GM23338 (cell line): ENCODE data around the gene AK9. TPM values are rescaled to one million over a fixed set of nuclear protein-coding genes. Genes with fewer than 3 reads are reported as not detected.

ENCODE experiments used
- ATAC-seq: fragments of 200-7000 bp; cut with Tn5 transposase; 3 replicates; pipeline ENCODE4 v1.9.1; 2020
- DNase-seq: peaks from one replicate; pipeline ENCODE4 v3.0.0-alpha.2; 2015; ENCODE audit warnings: low spot score
- H2AFZ ChIP-seq: fragments of 200-600 bp; sonication (generic); 2 replicates; pipeline ENCODE4 v1.8.0; 2016; ENCODE audit warnings: antibody characterized with exemption, mild to moderate bottlenecking, moderate library complexity
- H3F3A ChIP-seq: fragments of 200-600 bp; sonication (generic); replicated peaks from 2 replicates; pipeline ENCODE4 v1.8.0; 2017; ENCODE audit warnings: antibody characterized with exemption, mixed run types, low read depth
- H3K27ac ChIP-seq: fragments of 200-600 bp; sonication (generic); 2 replicates; pipeline ENCODE4 v1.6.1; 2016; ENCODE audit warnings: low read depth
- H3K27me3 ChIP-seq: fragments of 200-600 bp; sonication (generic); 2 replicates; pipeline ENCODE4 v1.8.0; 2016; ENCODE audit warnings: mild to moderate bottlenecking, mixed run types, moderate library complexity; ENCODE audit not compliant: insufficient read depth
- H3K36me3 ChIP-seq: fragments of 200-600 bp; sonication (generic); 2 replicates; pipeline ENCODE4 v1.8.0; 2016; ENCODE audit warnings: mild to moderate bottlenecking; ENCODE audit not compliant: insufficient read depth
- H3K4me1 ChIP-seq: fragments of 200-600 bp; sonication (generic); 2 replicates; pipeline ENCODE4 v1.8.0; 2016; ENCODE audit warnings: mild to moderate bottlenecking, moderate library complexity; ENCODE audit not compliant: insufficient read depth
- H3K4me2 ChIP-seq: fragments of 200-600 bp; sonication (generic); 2 replicates; pipeline ENCODE4 v1.7.1; 2017; ENCODE audit warnings: mixed run types
- H3K4me3 ChIP-seq: fragments of 200-600 bp; sonication (generic); 2 replicates; pipeline ENCODE4 v1.6.1; 2016; ENCODE audit warnings: mixed run types
- H3K79me2 ChIP-seq: fragments of 200-600 bp; sonication (generic); replicated peaks from 2 replicates; pipeline ENCODE4 v1.8.0; 2017; ENCODE audit warnings: mild to moderate bottlenecking; ENCODE audit not compliant: insufficient read depth
- H3K9me2 ChIP-seq: fragments of 200-600 bp; sonication (generic); 2 replicates; pipeline ENCODE4 v1.8.0; 2017; ENCODE audit not compliant: insufficient read depth
- H4K20me1 ChIP-seq: fragments of 200-600 bp; sonication (generic); replicated peaks from 2 replicates; pipeline ENCODE4 v1.8.0; 2017; ENCODE audit warnings: mild to moderate bottlenecking; ENCODE audit not compliant: insufficient read depth
- H3K27ac Mint-ChIP-seq: 2 replicates; pipeline ENCODE4 v1.8.0; 2020; ENCODE audit warnings: inconsistent platforms, mild to moderate bottlenecking, moderate library complexity, mixed read lengths
- H3K27me3 Mint-ChIP-seq: 3 replicates; pipeline ENCODE4 v1.8.0; 2022; ENCODE audit warnings: low read depth, mild to moderate bottlenecking, moderate library complexity, mixed read lengths, inconsistent platforms; ENCODE audit not compliant: insufficient read depth, poor library complexity
- H3K36me3 Mint-ChIP-seq: 3 replicates; pipeline ENCODE4 v1.8.0; 2021; ENCODE audit warnings: low read depth, mild to moderate bottlenecking, inconsistent platforms, moderate library complexity, mixed read lengths
- H3K4me1 Mint-ChIP-seq: 3 replicates; pipeline ENCODE4 v1.8.0; 2020; ENCODE audit warnings: mild to moderate bottlenecking, inconsistent platforms, mixed read lengths
- H3K4me3 Mint-ChIP-seq: 3 replicates; pipeline ENCODE4 v1.8.0; 2021; ENCODE audit warnings: moderate library complexity, mild to moderate bottlenecking, inconsistent platforms, mixed read lengths
- H3K9me3 Mint-ChIP-seq: 3 replicates; pipeline ENCODE4 v1.8.0; 2020; ENCODE audit warnings: moderate library complexity, mild to moderate bottlenecking, inconsistent platforms, mixed read lengths
- CREB1 ChIP-seq: fragments of 250-450 bp; sonication (Bioruptor Pico); IDR thresholded peaks from 2 replicates; pipeline ENCODE4 v1.5.0; 2020; ENCODE audit warnings: low read depth, mild to moderate bottlenecking, moderate library complexity
- JUNB ChIP-seq: IDR thresholded peaks from one replicate; pipeline ENCODE4 v1.6.1; 2016; ENCODE audit warnings: antibody characterized with exemption; ENCODE audit not compliant: unreplicated experiment
- NANOG ChIP-seq: IDR thresholded peaks from 2 replicates; pipeline ENCODE4 v1.6.1; 2016; ENCODE audit warnings: antibody characterized with exemption, borderline replicate concordance
- POLR2AphosphoS5 ChIP-seq: IDR thresholded peaks from 2 replicates; pipeline ENCODE4 v1.6.1; 2016; ENCODE audit warnings: antibody characterized with exemption, low read depth
- STAT1 ChIP-seq: IDR thresholded peaks from one replicate; pipeline ENCODE4 v1.6.1; 2016; ENCODE audit warnings: antibody characterized with exemption; ENCODE audit not compliant: unreplicated experiment
- ZNF114 ChIP-seq: fragments of 250-450 bp; sonication (Bioruptor Pico); IDR thresholded peaks from 2 replicates; pipeline ENCODE4 v1.5.0; 2020; ENCODE audit warnings: mild to moderate bottlenecking, moderate library complexity
- ZNF331 ChIP-seq: fragments of 250-450 bp; sonication (Bioruptor Pico); IDR thresholded peaks from 2 replicates; pipeline ENCODE4 v1.5.0; 2020; ENCODE audit warnings: low read depth, mild to moderate bottlenecking, moderate library complexity
- polyA plus RNA-seq: library from polyadenylated mRNA; unstranded; fragments of >200 nt; fragmentation: Nextera tagmentation; extraction: Ambion mirVana; gene quantifications from 2 replicates; pipeline ENCODE4 v1.2.1, GENCODE V29; 2016
- total RNA-seq: library from RNA; depleted of rRNA; stranded (reverse); fragments of >200 nt; shearing (Covaris generic); gene quantifications from 2 replicates; pipeline ENCODE4 v1.2.3, GENCODE V29; 2014
- TF ChIP-seq, protein P1 (sequence below), 2 experiments: fragments of 200-600 bp in 1 of 2; sonication (generic) in 1 of 2; conservative IDR thresholded peaks; 2 replicates each; pipeline versions ENCODE4 v1.5.1 to v1.6.1; 2016 to 2017; ENCODE audit warnings: antibody characterized with exemption in 2 of 2, low read depth in 2 of 2, mild to moderate bottlenecking in 2 of 2, moderate library complexity in 1 of 2
- TF ChIP-seq, protein P2 (sequence below): IDR thresholded peaks from 2 replicates; pipeline ENCODE4 v1.6.1; 2016; ENCODE audit warnings: antibody characterized with exemption
- TF ChIP-seq, protein P3 (sequence below): fragments of 250-450 bp; sonication (Bioruptor Pico); IDR thresholded peaks from 2 replicates; pipeline ENCODE4 v1.5.0; 2020; ENCODE audit warnings: mild to moderate bottlenecking, moderate library complexity
- TF ChIP-seq, protein P4 (sequence below): IDR thresholded peaks from one replicate; pipeline ENCODE4 v1.6.1; 2018; ENCODE audit warnings: antibody characterized with exemption; ENCODE audit not compliant: unreplicated experiment

The AK9 gene
- total and polyA plus RNA-seq, 2 experiments from 2014 or later, result 2.0 to 6.4 TPM

DNA sequence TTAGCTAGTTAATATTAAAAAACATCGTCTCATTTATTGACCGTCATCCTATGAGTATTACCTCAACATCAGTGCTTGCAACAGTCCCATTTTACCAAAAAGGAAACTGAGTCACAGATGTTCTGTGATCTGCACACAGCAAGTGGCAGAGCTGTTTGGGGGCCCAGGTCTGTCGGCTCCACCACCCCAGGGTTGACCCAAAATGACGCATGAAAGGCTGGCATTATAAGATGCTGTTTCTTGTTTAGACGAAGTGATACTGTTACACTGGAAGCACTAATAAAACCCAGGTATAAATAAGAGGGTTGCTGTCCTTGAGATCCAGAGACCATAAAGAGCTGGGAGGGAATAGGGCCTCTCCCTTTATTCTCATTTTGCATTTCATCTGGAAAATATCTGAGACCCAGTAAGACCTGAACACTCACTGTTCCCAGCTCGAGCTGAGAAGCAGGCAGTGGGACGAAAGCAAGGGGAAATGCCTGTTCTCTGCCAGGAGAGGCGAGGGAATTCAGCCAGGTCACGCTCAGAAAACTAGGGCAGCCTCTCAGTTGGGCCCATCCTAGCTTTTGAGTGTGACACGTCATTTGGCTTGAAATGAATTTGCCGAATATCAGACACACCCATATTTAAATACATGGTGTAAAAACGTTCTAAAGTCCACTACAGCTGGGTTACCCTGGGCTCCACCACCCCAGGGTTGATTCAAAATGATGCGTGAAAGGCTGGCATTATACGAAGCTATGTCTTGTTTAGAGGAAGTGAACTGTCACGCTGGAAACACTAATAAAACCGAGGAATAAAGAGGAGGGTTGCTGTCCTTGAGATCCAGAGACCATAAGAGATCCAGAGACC lies 234.1 kb downstream of the AK9 start:
- TF ChIP-seq, protein P1, sequence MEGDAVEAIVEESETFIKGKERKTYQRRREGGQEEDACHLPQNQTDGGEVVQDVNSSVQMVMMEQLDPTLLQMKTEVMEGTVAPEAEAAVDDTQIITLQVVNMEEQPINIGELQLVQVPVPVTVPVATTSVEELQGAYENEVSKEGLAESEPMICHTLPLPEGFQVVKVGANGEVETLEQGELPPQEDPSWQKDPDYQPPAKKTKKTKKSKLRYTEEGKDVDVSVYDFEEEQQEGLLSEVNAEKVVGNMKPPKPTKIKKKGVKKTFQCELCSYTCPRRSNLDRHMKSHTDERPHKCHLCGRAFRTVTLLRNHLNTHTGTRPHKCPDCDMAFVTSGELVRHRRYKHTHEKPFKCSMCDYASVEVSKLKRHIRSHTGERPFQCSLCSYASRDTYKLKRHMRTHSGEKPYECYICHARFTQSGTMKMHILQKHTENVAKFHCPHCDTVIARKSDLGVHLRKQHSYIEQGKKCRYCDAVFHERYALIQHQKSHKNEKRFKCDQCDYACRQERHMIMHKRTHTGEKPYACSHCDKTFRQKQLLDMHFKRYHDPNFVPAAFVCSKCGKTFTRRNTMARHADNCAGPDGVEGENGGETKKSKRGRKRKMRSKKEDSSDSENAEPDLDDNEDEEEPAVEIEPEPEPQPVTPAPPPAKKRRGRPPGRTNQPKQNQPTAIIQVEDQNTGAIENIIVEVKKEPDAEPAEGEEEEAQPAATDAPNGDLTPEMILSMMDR (conservative IDR thresholded peaks at IDR 0.05; ENCODE audit: low read depth in 2 of 2), result no peak
- TF ChIP-seq JUNB (no peak), NANOG (no peak), ZNF114 (CRISPR knock-in tag) (no peak), STAT1 (no peak), CREB1 (CRISPR knock-in tag) (no peak), POLR2AphosphoS5 (no peak), ZNF331 (CRISPR knock-in tag) (no peak)
- TF ChIP-seq, protein P2, sequence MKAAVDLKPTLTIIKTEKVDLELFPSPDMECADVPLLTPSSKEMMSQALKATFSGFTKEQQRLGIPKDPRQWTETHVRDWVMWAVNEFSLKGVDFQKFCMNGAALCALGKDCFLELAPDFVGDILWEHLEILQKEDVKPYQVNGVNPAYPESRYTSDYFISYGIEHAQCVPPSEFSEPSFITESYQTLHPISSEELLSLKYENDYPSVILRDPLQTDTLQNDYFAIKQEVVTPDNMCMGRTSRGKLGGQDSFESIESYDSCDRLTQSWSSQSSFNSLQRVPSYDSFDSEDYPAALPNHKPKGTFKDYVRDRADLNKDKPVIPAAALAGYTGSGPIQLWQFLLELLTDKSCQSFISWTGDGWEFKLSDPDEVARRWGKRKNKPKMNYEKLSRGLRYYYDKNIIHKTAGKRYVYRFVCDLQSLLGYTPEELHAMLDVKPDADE, result no peak
- TF ChIP-seq, protein P3, sequence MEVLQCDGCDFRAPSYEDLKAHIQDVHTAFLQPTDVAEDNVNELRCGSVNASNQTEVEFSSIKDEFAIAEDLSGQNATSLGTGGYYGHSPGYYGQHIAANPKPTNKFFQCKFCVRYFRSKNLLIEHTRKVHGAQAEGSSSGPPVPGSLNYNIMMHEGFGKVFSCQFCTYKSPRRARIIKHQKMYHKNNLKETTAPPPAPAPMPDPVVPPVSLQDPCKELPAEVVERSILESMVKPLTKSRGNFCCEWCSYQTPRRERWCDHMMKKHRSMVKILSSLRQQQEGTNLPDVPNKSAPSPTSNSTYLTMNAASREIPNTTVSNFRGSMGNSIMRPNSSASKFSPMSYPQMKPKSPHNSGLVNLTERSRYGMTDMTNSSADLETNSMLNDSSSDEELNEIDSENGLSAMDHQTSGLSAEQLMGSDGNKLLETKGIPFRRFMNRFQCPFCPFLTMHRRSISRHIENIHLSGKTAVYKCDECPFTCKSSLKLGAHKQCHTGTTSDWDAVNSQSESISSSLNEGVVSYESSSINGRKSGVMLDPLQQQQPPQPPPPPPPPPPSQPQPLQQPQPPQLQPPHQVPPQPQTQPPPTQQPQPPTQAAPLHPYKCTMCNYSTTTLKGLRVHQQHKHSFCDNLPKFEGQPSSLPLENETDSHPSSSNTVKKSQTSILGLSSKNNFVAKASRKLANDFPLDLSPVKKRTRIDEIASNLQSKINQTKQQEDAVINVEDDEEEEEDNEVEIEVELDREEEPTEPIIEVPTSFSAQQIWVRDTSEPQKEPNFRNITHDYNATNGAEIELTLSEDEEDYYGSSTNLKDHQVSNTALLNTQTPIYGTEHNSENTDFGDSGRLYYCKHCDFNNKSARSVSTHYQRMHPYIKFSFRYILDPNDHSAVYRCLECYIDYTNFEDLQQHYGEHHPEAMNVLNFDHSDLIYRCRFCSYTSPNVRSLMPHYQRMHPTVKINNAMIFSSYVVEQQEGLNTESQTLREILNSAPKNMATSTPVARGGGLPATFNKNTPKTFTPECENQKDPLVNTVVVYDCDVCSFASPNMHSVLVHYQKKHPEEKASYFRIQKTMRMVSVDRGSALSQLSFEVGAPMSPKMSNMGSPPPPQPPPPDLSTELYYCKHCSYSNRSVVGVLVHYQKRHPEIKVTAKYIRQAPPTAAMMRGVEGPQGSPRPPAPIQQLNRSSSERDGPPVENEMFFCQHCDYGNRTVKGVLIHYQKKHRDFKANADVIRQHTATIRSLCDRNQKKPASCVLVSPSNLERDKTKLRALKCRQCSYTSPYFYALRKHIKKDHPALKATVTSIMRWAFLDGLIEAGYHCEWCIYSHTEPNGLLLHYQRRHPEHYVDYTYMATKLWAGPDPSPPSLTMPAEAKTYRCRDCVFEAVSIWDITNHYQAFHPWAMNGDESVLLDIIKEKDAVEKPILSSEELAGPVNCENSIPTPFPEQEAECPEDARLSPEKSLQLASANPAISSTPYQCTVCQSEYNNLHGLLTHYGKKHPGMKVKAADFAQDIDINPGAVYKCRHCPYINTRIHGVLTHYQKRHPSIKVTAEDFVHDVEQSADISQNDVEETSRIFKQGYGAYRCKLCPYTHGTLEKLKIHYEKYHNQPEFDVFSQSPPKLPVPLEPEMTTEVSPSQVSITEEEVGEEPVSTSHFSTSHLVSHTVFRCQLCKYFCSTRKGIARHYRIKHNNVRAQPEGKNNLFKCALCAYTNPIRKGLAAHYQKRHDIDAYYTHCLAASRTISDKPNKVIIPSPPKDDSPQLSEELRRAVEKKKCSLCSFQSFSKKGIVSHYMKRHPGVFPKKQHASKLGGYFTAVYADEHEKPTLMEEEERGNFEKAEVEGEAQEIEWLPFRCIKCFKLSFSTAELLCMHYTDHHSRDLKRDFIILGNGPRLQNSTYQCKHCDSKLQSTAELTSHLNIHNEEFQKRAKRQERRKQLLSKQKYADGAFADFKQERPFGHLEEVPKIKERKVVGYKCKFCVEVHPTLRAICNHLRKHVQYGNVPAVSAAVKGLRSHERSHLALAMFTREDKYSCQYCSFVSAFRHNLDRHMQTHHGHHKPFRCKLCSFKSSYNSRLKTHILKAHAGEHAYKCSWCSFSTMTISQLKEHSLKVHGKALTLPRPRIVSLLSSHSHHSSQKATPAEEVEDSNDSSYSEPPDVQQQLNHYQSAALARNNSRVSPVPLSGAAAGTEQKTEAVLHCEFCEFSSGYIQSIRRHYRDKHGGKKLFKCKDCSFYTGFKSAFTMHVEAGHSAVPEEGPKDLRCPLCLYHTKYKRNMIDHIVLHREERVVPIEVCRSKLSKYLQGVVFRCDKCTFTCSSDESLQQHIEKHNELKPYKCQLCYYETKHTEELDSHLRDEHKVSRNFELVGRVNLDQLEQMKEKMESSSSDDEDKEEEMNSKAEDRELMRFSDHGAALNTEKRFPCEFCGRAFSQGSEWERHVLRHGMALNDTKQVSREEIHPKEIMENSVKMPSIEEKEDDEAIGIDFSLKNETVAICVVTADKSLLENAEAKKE, result no peak
- TF ChIP-seq, protein P4, sequence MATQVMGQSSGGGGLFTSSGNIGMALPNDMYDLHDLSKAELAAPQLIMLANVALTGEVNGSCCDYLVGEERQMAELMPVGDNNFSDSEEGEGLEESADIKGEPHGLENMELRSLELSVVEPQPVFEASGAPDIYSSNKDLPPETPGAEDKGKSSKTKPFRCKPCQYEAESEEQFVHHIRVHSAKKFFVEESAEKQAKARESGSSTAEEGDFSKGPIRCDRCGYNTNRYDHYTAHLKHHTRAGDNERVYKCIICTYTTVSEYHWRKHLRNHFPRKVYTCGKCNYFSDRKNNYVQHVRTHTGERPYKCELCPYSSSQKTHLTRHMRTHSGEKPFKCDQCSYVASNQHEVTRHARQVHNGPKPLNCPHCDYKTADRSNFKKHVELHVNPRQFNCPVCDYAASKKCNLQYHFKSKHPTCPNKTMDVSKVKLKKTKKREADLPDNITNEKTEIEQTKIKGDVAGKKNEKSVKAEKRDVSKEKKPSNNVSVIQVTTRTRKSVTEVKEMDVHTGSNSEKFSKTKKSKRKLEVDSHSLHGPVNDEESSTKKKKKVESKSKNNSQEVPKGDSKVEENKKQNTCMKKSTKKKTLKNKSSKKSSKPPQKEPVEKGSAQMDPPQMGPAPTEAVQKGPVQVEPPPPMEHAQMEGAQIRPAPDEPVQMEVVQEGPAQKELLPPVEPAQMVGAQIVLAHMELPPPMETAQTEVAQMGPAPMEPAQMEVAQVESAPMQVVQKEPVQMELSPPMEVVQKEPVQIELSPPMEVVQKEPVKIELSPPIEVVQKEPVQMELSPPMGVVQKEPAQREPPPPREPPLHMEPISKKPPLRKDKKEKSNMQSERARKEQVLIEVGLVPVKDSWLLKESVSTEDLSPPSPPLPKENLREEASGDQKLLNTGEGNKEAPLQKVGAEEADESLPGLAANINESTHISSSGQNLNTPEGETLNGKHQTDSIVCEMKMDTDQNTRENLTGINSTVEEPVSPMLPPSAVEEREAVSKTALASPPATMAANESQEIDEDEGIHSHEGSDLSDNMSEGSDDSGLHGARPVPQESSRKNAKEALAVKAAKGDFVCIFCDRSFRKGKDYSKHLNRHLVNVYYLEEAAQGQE, result no peak
- Histone ChIP-seq H2AFZ (no peak overlapping the region), H3K4me1 (peaks cover 30% of the 10 kb centered on the region), H3K27me3 (no peaks in the 10 kb centered on the region; the same call in 1 of the 2 replicates), H3K4me3 (peak overlapping the region; percentile 94), H3K4me2 (peak overlapping the region; percentile 85), H3F3A (peaks cover 9% of the 10 kb centered on the region; the same call in 1 of the 2 replicates), H4K20me1 (peaks cover 8% of the 10 kb centered on the region; the same call in 1 of the 2 replicates), H3K9me2 (no peaks in the 10 kb centered on the region), H3K36me3 (peaks cover 9% of the 10 kb centered on the region), H3K27ac (no peak overlapping the region), H3K79me2 (no peaks in the 10 kb centered on the region)
- Mint-ChIP-seq H3K4me3 (peak overlapping the region; percentile 97), H3K9me3 (no peaks in the 10 kb centered on the region; the same call in 2 of the 3 replicates), H3K36me3 (peaks cover 13% of the 10 kb centered on the region), H3K27ac (no peak overlapping the region), H3K4me1 (peaks cover 38% of the 10 kb centered on the region), H3K27me3 (peaks cover 24% of the 10 kb centered on the region)
- DNase-seq (peak; percentile 19), ATAC-seq (no peak)
